SIG-M5 treated with dmso at 0.1 percent for 504 hours (cell line): ENCODE measurements around the gene PYROXD2.

Experiments used
- DNase-seq: peaks from one replicate; lab custom pipeline; 2025; ENCODE audit not compliant: unreplicated experiment; lab: John Stamatoyannopoulos, UW

Gene PYROXD2

GRCh38 chr10:98340261-98340939 lies 74.6 kb downstream of the PYROXD2 start:
- DNase-seq: no peak

GRCh38 chr10:98339799-98340198 lies 75.2 kb downstream of the PYROXD2 start:
- DNase-seq: no peak

GRCh38 chr10:98338896-98339295 lies 76.1 kb downstream of the PYROXD2 start:
- DNase-seq: no peak

- no peak for DNase-seq
These were observed 76.7 kb downstream of the PYROXD2 start for GRCh38 chr10:98338318-98338717.

- no peak for DNase-seq
These were observed 77.5 kb downstream of the PYROXD2 start for GRCh38 chr10:98337484-98337883.
